Karpas-422 (cell line): Measurements from ENCODE around the gene BPIFA3. TPM values are rescaled to one million over a fixed set of nuclear protein-coding genes. Genes with fewer than 3 reads are reported as not detected.
"Not testable (repeated sequence)": the region's sequence is repeated elsewhere in the genome, so short reads cannot be mapped to it uniquely, and the experiment has no call there.

Experiments used
- DNase-seq: peaks from one replicate; pipeline ENCODE4 v3.0.0-alpha.2; 2015
- H2AFZ ChIP-seq: fragments of 200-600 bp; sonication (generic); 2 replicates; pipeline ENCODE4 v1.6.1; 2014; ENCODE audit warnings: antibody characterized with exemption, low read length, mixed read lengths
- H3K27ac ChIP-seq: fragments of 200-600 bp; sonication (generic); 2 replicates; pipeline ENCODE4 v1.5.1; 2014; ENCODE audit warnings: mild to moderate bottlenecking, low read length, moderate library complexity
- H3K27me3 ChIP-seq: fragments of 200-600 bp; sonication (generic); 2 replicates; pipeline ENCODE4 v1.6.1; 2014; ENCODE audit warnings: low read length, mixed read lengths
- H3K36me3 ChIP-seq: fragments of 200-600 bp; sonication (generic); 2 replicates; pipeline ENCODE4 v1.6.1; 2014; ENCODE audit warnings: low read length, mixed read lengths; ENCODE audit not compliant: insufficient read depth
- H3K4me1 ChIP-seq: fragments of 200-600 bp; sonication (generic); 2 replicates; pipeline ENCODE4 v1.6.1; 2014; ENCODE audit warnings: mild to moderate bottlenecking, low read length, mixed read lengths
- H3K4me2 ChIP-seq: fragments of 200-600 bp; sonication (generic); 2 replicates; pipeline ENCODE4 v1.6.1; 2014; ENCODE audit warnings: low read length, low read depth, mild to moderate bottlenecking; ENCODE audit not compliant: poor library complexity, severe bottlenecking
- H3K4me3 ChIP-seq: fragments of 200-600 bp; sonication (generic); 2 replicates; pipeline ENCODE4 v1.5.1; 2014; ENCODE audit warnings: mild to moderate bottlenecking, antibody characterized with exemption, low read length, mixed read lengths
- H3K79me2 ChIP-seq: fragments of 200-600 bp; sonication (generic); 2 replicates; pipeline ENCODE4 v1.6.1; 2014; ENCODE audit warnings: mild to moderate bottlenecking, low read length, mixed read lengths
- H3K9ac ChIP-seq: fragments of 200-600 bp; sonication (generic); 2 replicates; pipeline ENCODE4 v1.6.0; 2014; ENCODE audit warnings: low read length
- H3K9me2 ChIP-seq: fragments of 200-600 bp; sonication (generic), shearing (Covaris generic); replicated peaks from 2 replicates; pipeline ENCODE4 v1.6.0; 2014; ENCODE audit warnings: mild to moderate bottlenecking, low read length, moderate library complexity; ENCODE audit not compliant: insufficient read depth
- H3K9me3 ChIP-seq: fragments of 300-700, 200-600 bp; sonication (generic); 2 replicates; pipeline ENCODE4 v1.6.1; 2014; ENCODE audit warnings: low read length, mixed read lengths
- H4K20me1 ChIP-seq: fragments of 200-600 bp; sonication (generic); 2 replicates; pipeline ENCODE4 v1.6.1; 2014; ENCODE audit warnings: mild to moderate bottlenecking, antibody characterized with exemption, low read length, low read depth; ENCODE audit not compliant: insufficient read depth
- total RNA-seq: library from RNA; depleted of rRNA; stranded (reverse); fragments of >200 nt; shearing (Covaris generic); gene quantifications from 2 replicates; pipeline ENCODE4 v1.2.3, GENCODE V29; 2014; ENCODE audit warnings: low replicate concordance

The BPIFA3 gene
- total RNA-seq, 1 experiment from 2014 or later = not detected

GRCh38 chr20:33180169-33180568 lies 37.0 kb upstream of the BPIFA3 start:
- Histone ChIP-seq H3K4me3 (no peak overlapping the region), H3K36me3 (no peaks in the 10 kb centered on the region), H3K27me3 (no peaks in the 10 kb centered on the region), H3K79me2 (no peaks in the 10 kb centered on the region), H3K9me2 (no peaks in the 10 kb centered on the region), H3K27ac (no peak overlapping the region), H3K4me1 (no peaks in the 10 kb centered on the region), H3K9me3 (no peaks in the 10 kb centered on the region; the same call in 1 of the 2 replicates), H4K20me1 (0 out of 2 replicates have a peak, but pooled peaks cover 4% of the 10 kb centered on the region), H3K9ac (no peak overlapping the region), H3K4me2 (no peak overlapping the region), H2AFZ (no peak overlapping the region)
- no peak for DNase-seq

- no peak overlapping the region for H3K27ac ChIP-seq
- no peaks in the 10 kb centered on the region for H3K36me3 ChIP-seq
- no peaks in the 10 kb centered on the region for H3K27me3 ChIP-seq
- no peaks in the 10 kb centered on the region for H3K9me2 ChIP-seq
- no peak overlapping the region for H3K9ac ChIP-seq
- H3K4me2 ChIP-seq = no peak overlapping the region
- H3K4me1 ChIP-seq = no peaks in the 10 kb centered on the region
- H4K20me1 ChIP-seq = 0 out of 2 replicates have a peak, but pooled peaks cover 4% of the 10 kb centered on the region
- no peaks in the 10 kb centered on the region for H3K79me2 ChIP-seq
- H3K4me3 ChIP-seq = no peak overlapping the region
- no peaks in the 10 kb centered on the region; the same call in 1 of the 2 replicates for H3K9me3 ChIP-seq
- DNase-seq = peak; percentile 55
- no peak overlapping the region for H2AFZ ChIP-seq
Measured at GRCh38 chr20:33181482-33182093, 35.6 kb upstream of the BPIFA3 start.

- Histone ChIP-seq H3K36me3 (no peaks in the 10 kb centered on the region), H3K9me2 (no peaks in the 10 kb centered on the region), H3K4me2 (no peak overlapping the region), H3K4me1 (no peaks in the 10 kb centered on the region), H3K9me3 (no peaks in the 10 kb centered on the region; the same call in 1 of the 2 replicates), H3K9ac (no peak overlapping the region), H3K27ac (no peak overlapping the region), H4K20me1 (0 out of 2 replicates have a peak, but pooled peaks cover 4% of the 10 kb centered on the region), H3K4me3 (no peak overlapping the region), H3K79me2 (no peaks in the 10 kb centered on the region), H3K27me3 (no peaks in the 10 kb centered on the region), H2AFZ (no peak overlapping the region)
- DNase-seq = peak; percentile 47
Measured at GRCh38 chr20:33183312-33183711, 33.8 kb upstream of the BPIFA3 start.

- H3K4me3 ChIP-seq, H4K20me1 ChIP-seq, H3K4me1 ChIP-seq, H3K36me3 ChIP-seq, H3K9me2 ChIP-seq, H3K9ac ChIP-seq, H3K79me2 ChIP-seq, H3K27ac ChIP-seq, DNase-seq, H3K9me3 ChIP-seq, H2AFZ ChIP-seq, H3K27me3 ChIP-seq, H3K4me2 ChIP-seq: not testable (repeated sequence)
Measured at GRCh38 chr20:33185031-33185590, 32.0 kb upstream of the BPIFA3 start.

- Histone ChIP-seq H3K27ac (no peak overlapping the region), H3K79me2 (no peaks in the 10 kb centered on the region), H3K4me2 (no peak overlapping the region), H3K4me3 (no peak overlapping the region), H3K27me3 (no peaks in the 10 kb centered on the region), H3K9me3 (no peaks in the 10 kb centered on the region; the same call in 1 of the 2 replicates), H3K4me1 (no peaks in the 10 kb centered on the region), H4K20me1 (no peaks in the 10 kb centered on the region), H3K9ac (no peak overlapping the region), H3K36me3 (no peaks in the 10 kb centered on the region), H3K9me2 (no peaks in the 10 kb centered on the region), H2AFZ (no peak overlapping the region)
- no peak for DNase-seq
Measured at GRCh38 chr20:33187491-33187890, 29.7 kb upstream of the BPIFA3 start.

- H3K9me3 ChIP-seq = no peaks in the 10 kb centered on the region; the same call in 1 of the 2 replicates
- no peak overlapping the region for H3K4me3 ChIP-seq
- H3K4me2 ChIP-seq = no peak overlapping the region
- H3K9me2 ChIP-seq = no peaks in the 10 kb centered on the region
- H3K27me3 ChIP-seq = no peaks in the 10 kb centered on the region
- no peaks in the 10 kb centered on the region for H3K36me3 ChIP-seq
- H3K9ac ChIP-seq = no peak overlapping the region
- no peak for DNase-seq
- H3K79me2 ChIP-seq = no peaks in the 10 kb centered on the region
- no peak overlapping the region for H2AFZ ChIP-seq
- no peak overlapping the region for H3K27ac ChIP-seq
- H4K20me1 ChIP-seq = no peaks in the 10 kb centered on the region
- no peaks in the 10 kb centered on the region for H3K4me1 ChIP-seq
Measured at GRCh38 chr20:33188421-33188820, 28.7 kb upstream of the BPIFA3 start.

- Histone ChIP-seq H3K36me3 (no peaks in the 10 kb centered on the region), H3K79me2 (no peaks in the 10 kb centered on the region), H3K4me3 (no peak overlapping the region), H3K27ac (no peak overlapping the region), H3K9me3 (no peaks in the 10 kb centered on the region), H3K9ac (no peak overlapping the region), H3K9me2 (no peaks in the 10 kb centered on the region), H3K4me1 (no peaks in the 10 kb centered on the region), H3K27me3 (no peaks in the 10 kb centered on the region), H3K4me2 (no peak overlapping the region), H4K20me1 (no peaks in the 10 kb centered on the region), H2AFZ (no peak overlapping the region)
- no peak for DNase-seq
Measured at GRCh38 chr20:33191484-33191883, 25.7 kb upstream of the BPIFA3 start.

GRCh38 chr20:33191955-33192354 lies 25.2 kb upstream of the BPIFA3 start:
- Histone ChIP-seq H3K9me2 (no peaks in the 10 kb centered on the region), H4K20me1 (no peaks in the 10 kb centered on the region), H3K9me3 (no peaks in the 10 kb centered on the region), H3K4me1 (no peaks in the 10 kb centered on the region), H3K4me3 (no peak overlapping the region), H3K27ac (no peak overlapping the region), H3K79me2 (no peaks in the 10 kb centered on the region), H3K9ac (no peak overlapping the region), H3K36me3 (no peaks in the 10 kb centered on the region), H3K4me2 (no peak overlapping the region), H3K27me3 (no peaks in the 10 kb centered on the region), H2AFZ (no peak overlapping the region)
- DNase-seq = no peak
